RWPE2 (cell line): ENCODE measurements around the gene COPS9.

Source experiments
- ATAC-seq: fragments of 200-7000 bp; cut with Tn5 transposase; 3 replicates; pipeline ENCODE4 v1.9.1; 2021; ENCODE audit warnings: low read depth
- DNase-seq: peaks from one replicate; pipeline ENCODE4 v3.0.0-alpha.2; 2020; ENCODE audit warnings: low spot score
- H3K27ac ChIP-seq: fragments of 450-650 bp; 2 replicates; pipeline ENCODE4 v1.5.1; 2017; ENCODE audit warnings: mild to moderate bottlenecking; ENCODE audit not compliant: poor library complexity, severe bottlenecking
- H3K27me3 ChIP-seq: fragments of 250-450 bp; sonication (Bioruptor Pico); 2 replicates; pipeline ENCODE4 v1.5.1; 2021; ENCODE audit warnings: mild to moderate bottlenecking, moderate library complexity; ENCODE audit not compliant: insufficient read depth, poor library complexity, severe bottlenecking
- H3K36me3 ChIP-seq: fragments of 250-450 bp; sonication (Bioruptor Pico); 2 replicates; pipeline ENCODE4 v1.5.1; 2020; ENCODE audit warnings: low read depth, mild to moderate bottlenecking, moderate library complexity
- H3K4me1 ChIP-seq: fragments of 250-450 bp; sonication (Bioruptor Pico); 2 replicates; pipeline ENCODE4 v1.5.1; 2021; ENCODE audit warnings: mild to moderate bottlenecking, moderate library complexity; ENCODE audit not compliant: insufficient read depth, poor library complexity, severe bottlenecking
- H3K4me3 ChIP-seq: fragments of 250-450 bp; sonication (Bioruptor Pico); 2 replicates; pipeline ENCODE4 v1.5.1; 2021; ENCODE audit warnings: mild to moderate bottlenecking, moderate library complexity; ENCODE audit not compliant: severe bottlenecking
- H3K9me3 ChIP-seq: fragments of 250-450 bp; sonication (Bioruptor Pico); 2 replicates; pipeline ENCODE4 v1.5.1; 2021; ENCODE audit warnings: mild to moderate bottlenecking, moderate library complexity; ENCODE audit not compliant: severe bottlenecking
- CTCF ChIP-seq: fragments of 450-650 bp; IDR thresholded peaks from one replicate; pipeline ENCODE4 v1.5.1; 2017; ENCODE audit warnings: mild to moderate bottlenecking, moderate library complexity; ENCODE audit not compliant: poor library complexity, severe bottlenecking

The COPS9 gene

GRCh38 chr2:240131296-240131695 lies 4.8 kb downstream of the COPS9 start:
- H3K27me3 ChIP-seq: no peaks in the 10 kb centered on the region
- H3K4me1 ChIP-seq: peaks cover 6% of the 10 kb centered on the region
- ATAC-seq (no peak), DNase-seq (peak; percentile 37)
- peaks cover 43% of the 10 kb centered on the region for H3K36me3 ChIP-seq
- no peak for TF ChIP-seq CTCF
- H3K4me3 ChIP-seq: no peak overlapping the region
- no peaks in the 10 kb centered on the region for H3K9me3 ChIP-seq
- no peak overlapping the region for H3K27ac ChIP-seq

- Histone ChIP-seq H3K36me3 (peaks cover 43% of the 10 kb centered on the region), H3K4me3 (no peak overlapping the region), H3K4me1 (peaks cover 6% of the 10 kb centered on the region), H3K27me3 (no peaks in the 10 kb centered on the region), H3K27ac (no peak overlapping the region), H3K9me3 (no peaks in the 10 kb centered on the region)
- TF ChIP-seq CTCF: no peak
- no peak for ATAC-seq
- peak; percentile 43 for DNase-seq
These were observed 5.5 kb downstream of the COPS9 start for GRCh38 chr2:240130393-240131195.

GRCh38 chr2:240129731-240130392 lies 6.2 kb downstream of the COPS9 start:
- Histone ChIP-seq H3K4me3 (no peak overlapping the region), H3K27me3 (no peaks in the 10 kb centered on the region), H3K4me1 (peaks cover 3% of the 10 kb centered on the region), H3K36me3 (peaks cover 43% of the 10 kb centered on the region), H3K9me3 (no peaks in the 10 kb centered on the region), H3K27ac (no peak overlapping the region)
- ATAC-seq (no peak), DNase-seq (peak; percentile 40)
- no peak for TF ChIP-seq CTCF

- no peak for TF ChIP-seq CTCF
- peak; percentile 15 for DNase-seq
- Histone ChIP-seq H3K4me3 (no peak overlapping the region), H3K36me3 (peaks cover 43% of the 10 kb centered on the region), H3K9me3 (no peaks in the 10 kb centered on the region), H3K27me3 (no peaks in the 10 kb centered on the region), H3K27ac (no peak overlapping the region), H3K4me1 (no peaks in the 10 kb centered on the region)
- ATAC-seq: no peak
These were observed 6.8 kb downstream of the COPS9 start for GRCh38 chr2:240129311-240129710.
